Astrocyte (in vitro differentiated cells and primary cell): ENCODE data around the gene MRPS12. TPM values are rescaled to one million over a fixed set of nuclear protein-coding genes. Genes with fewer than 3 reads are reported as not detected.
"Not testable (repeated sequence)": the region's sequence is repeated elsewhere in the genome, so short reads cannot be mapped to it uniquely, and the experiment has no call there.

ENCODE experiments used
- DNase-seq: peaks from one replicate; pipeline ENCODE4 v3.0.0-alpha.2; 2010; ENCODE audit warnings: low read depth
- FAIRE-seq: peaks from 2 replicates; lab custom pipeline; 2011; peaks lifted over from hg19 to GRCh38; lab: Jason Lieb, UNC
- H2AFZ ChIP-seq: 2 replicates; pipeline ENCODE4 v1.6.0; 2012; ENCODE audit warnings: low read depth, low read length, inconsistent platforms
- H3K27ac ChIP-seq: 2 replicates; pipeline ENCODE4 v1.5.1; 2011; ENCODE audit warnings: low read depth, low read length, inconsistent platforms
- H3K27me3 ChIP-seq: 2 replicates; pipeline ENCODE4 v1.6.0; 2011; ENCODE audit warnings: low read length, inconsistent platforms; ENCODE audit not compliant: insufficient read depth
- H3K36me3 ChIP-seq: 2 replicates; pipeline ENCODE4 v1.5.1; 2011; ENCODE audit warnings: low read length, inconsistent platforms; ENCODE audit not compliant: insufficient read depth
- H3K4me1 ChIP-seq: 2 replicates; pipeline ENCODE4 v1.5.1; 2011; ENCODE audit warnings: low read length, inconsistent platforms; ENCODE audit not compliant: insufficient read depth
- H3K4me2 ChIP-seq: 2 replicates; pipeline ENCODE4 v1.6.0; 2012; ENCODE audit warnings: low read length, inconsistent platforms
- H3K4me3 ChIP-seq: 2 replicates; pipeline ENCODE4 v1.5.1; 2011; ENCODE audit warnings: low read depth, mild to moderate bottlenecking, low read length, inconsistent platforms; ENCODE audit not compliant: insufficient read depth
- H3K79me2 ChIP-seq: 2 replicates; pipeline ENCODE4 v1.6.0; 2012; ENCODE audit warnings: mild to moderate bottlenecking, low read length, inconsistent platforms; ENCODE audit not compliant: insufficient read depth
- H3K9ac ChIP-seq: 2 replicates; pipeline ENCODE4 v1.6.0; 2012; ENCODE audit warnings: mild to moderate bottlenecking, low read length, inconsistent platforms
- H3K9me3 ChIP-seq: 2 replicates; pipeline ENCODE4 v1.5.1; 2012; ENCODE audit warnings: low read depth, mild to moderate bottlenecking, low read length, inconsistent platforms; ENCODE audit not compliant: insufficient read depth
- H4K20me1 ChIP-seq: 2 replicates; pipeline ENCODE4 v1.6.0; 2012; ENCODE audit warnings: low read length, inconsistent platforms; ENCODE audit not compliant: insufficient read depth
- H3K27ac Mint-ChIP-seq: one replicate; pipeline ENCODE4 v1.8.0; 2021; ENCODE audit warnings: mild to moderate bottlenecking, mixed read lengths; ENCODE audit not compliant: unreplicated experiment
- H3K27me3 Mint-ChIP-seq: one replicate; pipeline ENCODE4 v1.8.0; 2021; ENCODE audit warnings: low read depth, mixed read lengths; ENCODE audit not compliant: unreplicated experiment
- H3K36me3 Mint-ChIP-seq: one replicate; pipeline ENCODE4 v1.8.0; 2021; ENCODE audit warnings: low read depth, mixed read lengths; ENCODE audit not compliant: unreplicated experiment
- H3K4me1 Mint-ChIP-seq: one replicate; pipeline ENCODE4 v1.8.0; 2021; ENCODE audit warnings: low read depth, mixed read lengths; ENCODE audit not compliant: unreplicated experiment
- H3K4me3 Mint-ChIP-seq: one replicate; pipeline ENCODE4 v1.8.0; 2021; ENCODE audit warnings: mild to moderate bottlenecking, moderate library complexity, mixed read lengths; ENCODE audit not compliant: unreplicated experiment
- H3K9me3 Mint-ChIP-seq: one replicate; pipeline ENCODE4 v1.8.0; 2021; ENCODE audit warnings: mild to moderate bottlenecking, mixed read lengths; ENCODE audit not compliant: unreplicated experiment
- EZH2 ChIP-seq: IDR thresholded peaks from 2 replicates; pipeline ENCODE4 v1.6.1; 2012; ENCODE audit warnings: mild to moderate bottlenecking, low read length, inconsistent platforms; ENCODE audit not compliant: insufficient read depth
- total RNA-seq: library from RNA; stranded (reverse); gene quantifications from 2 replicates; pipeline ENCODE4 v1.2.1, GENCODE V29; 2021
- TF ChIP-seq, protein P1 (sequence below): IDR thresholded peaks from 2 replicates; pipeline ENCODE4 v1.5.1; 2011; ENCODE audit warnings: low read depth, mild to moderate bottlenecking, inconsistent platforms, low read length, moderate library complexity; ENCODE audit not compliant: insufficient read depth

Gene MRPS12
- total RNA-seq, 1 donor from 2014 or later, result 59.5 TPM

GRCh38 chr19:38959618-38960017 is 28.9 kb downstream of the MRPS12 start:
- Histone ChIP-seq H3K4me2 (no peak overlapping the region), H3K4me3 (no peak overlapping the region), H3K9me3 (no peaks in the 10 kb centered on the region), H3K4me1 (peaks cover 4% of the 10 kb centered on the region), H3K27me3 (no peaks in the 10 kb centered on the region), H2AFZ (no peak overlapping the region), H4K20me1 (no peaks in the 10 kb centered on the region), H3K36me3 (no peaks in the 10 kb centered on the region), H3K79me2 (no peaks in the 10 kb centered on the region), H3K9ac (no peak overlapping the region), H3K27ac (no peak overlapping the region)
- no peak for TF ChIP-seq EZH2
- TF ChIP-seq, protein P1, sequence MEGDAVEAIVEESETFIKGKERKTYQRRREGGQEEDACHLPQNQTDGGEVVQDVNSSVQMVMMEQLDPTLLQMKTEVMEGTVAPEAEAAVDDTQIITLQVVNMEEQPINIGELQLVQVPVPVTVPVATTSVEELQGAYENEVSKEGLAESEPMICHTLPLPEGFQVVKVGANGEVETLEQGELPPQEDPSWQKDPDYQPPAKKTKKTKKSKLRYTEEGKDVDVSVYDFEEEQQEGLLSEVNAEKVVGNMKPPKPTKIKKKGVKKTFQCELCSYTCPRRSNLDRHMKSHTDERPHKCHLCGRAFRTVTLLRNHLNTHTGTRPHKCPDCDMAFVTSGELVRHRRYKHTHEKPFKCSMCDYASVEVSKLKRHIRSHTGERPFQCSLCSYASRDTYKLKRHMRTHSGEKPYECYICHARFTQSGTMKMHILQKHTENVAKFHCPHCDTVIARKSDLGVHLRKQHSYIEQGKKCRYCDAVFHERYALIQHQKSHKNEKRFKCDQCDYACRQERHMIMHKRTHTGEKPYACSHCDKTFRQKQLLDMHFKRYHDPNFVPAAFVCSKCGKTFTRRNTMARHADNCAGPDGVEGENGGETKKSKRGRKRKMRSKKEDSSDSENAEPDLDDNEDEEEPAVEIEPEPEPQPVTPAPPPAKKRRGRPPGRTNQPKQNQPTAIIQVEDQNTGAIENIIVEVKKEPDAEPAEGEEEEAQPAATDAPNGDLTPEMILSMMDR, result no peak
- H3K4me3 Mint-ChIP-seq, result no peak overlapping the region
- FAIRE-seq, result no peak
- no peak overlapping the region for H3K27ac Mint-ChIP-seq
- no peak for DNase-seq
- peaks cover 4% of the 10 kb centered on the region for H3K4me1 Mint-ChIP-seq
- H3K36me3 Mint-ChIP-seq, result no peaks in the 10 kb centered on the region
- no peaks in the 10 kb centered on the region for H3K27me3 Mint-ChIP-seq
- H3K9me3 Mint-ChIP-seq, result no peaks in the 10 kb centered on the region

GRCh38 chr19:38964738-38965137 is 34.0 kb downstream of the MRPS12 start:
- H3K4me3 Mint-ChIP-seq, result no peak overlapping the region
- TF ChIP-seq EZH2, result no peak
- TF ChIP-seq, protein P1, result no peak
- H3K9me3 Mint-ChIP-seq, result no peaks in the 10 kb centered on the region
- DNase-seq (no peak), FAIRE-seq (no peak)
- peaks cover 3% of the 10 kb centered on the region for H4K20me1 ChIP-seq
- H3K9me3 ChIP-seq, result no peaks in the 10 kb centered on the region
- H3K4me2 ChIP-seq, result no peak overlapping the region
- peaks cover 6% of the 10 kb centered on the region for H3K36me3 ChIP-seq
- H3K9ac ChIP-seq, result no peak overlapping the region
- no peaks in the 10 kb centered on the region for H3K79me2 ChIP-seq
- no peaks in the 10 kb centered on the region for H3K27me3 ChIP-seq
- H3K27me3 Mint-ChIP-seq, result no peaks in the 10 kb centered on the region
- peaks cover 4% of the 10 kb centered on the region for H3K4me1 ChIP-seq
- no peak overlapping the region for H3K4me3 ChIP-seq
- peaks cover 6% of the 10 kb centered on the region for H3K4me1 Mint-ChIP-seq
- H3K27ac ChIP-seq, result no peak overlapping the region
- no peak overlapping the region for H3K27ac Mint-ChIP-seq
- no peak overlapping the region for H2AFZ ChIP-seq
- H3K36me3 Mint-ChIP-seq, result no peaks in the 10 kb centered on the region

- not testable (repeated sequence) for H3K27me3 ChIP-seq, H3K4me1 ChIP-seq, H3K27ac Mint-ChIP-seq, H3K36me3 Mint-ChIP-seq, H3K79me2 ChIP-seq, H2AFZ ChIP-seq, H3K4me2 ChIP-seq, H3K4me1 Mint-ChIP-seq, H3K9me3 Mint-ChIP-seq, FAIRE-seq, H3K27ac ChIP-seq, H3K9me3 ChIP-seq, H3K27me3 Mint-ChIP-seq, DNase-seq, H3K4me3 Mint-ChIP-seq, H3K36me3 ChIP-seq, H3K4me3 ChIP-seq, H3K9ac ChIP-seq, H4K20me1 ChIP-seq
These were observed 35.4 kb downstream of the MRPS12 start for GRCh38 chr19:38966149-38966548.
